Skeletal muscle cell (primary cell): Measurements from ENCODE around the gene CLPTM1.

Experiments used
- DNase-seq: peaks from one replicate; pipeline ENCODE4 v3.0.0-alpha.2; 2010; ENCODE audit warnings: low read depth
- H3K4me3 ChIP-seq: 2 replicates; pipeline ENCODE4 v1.5.1; 2011; ENCODE audit warnings: low read depth, mild to moderate bottlenecking, control low read depth, low read length, moderate library complexity

CLPTM1 gene

DNA sequence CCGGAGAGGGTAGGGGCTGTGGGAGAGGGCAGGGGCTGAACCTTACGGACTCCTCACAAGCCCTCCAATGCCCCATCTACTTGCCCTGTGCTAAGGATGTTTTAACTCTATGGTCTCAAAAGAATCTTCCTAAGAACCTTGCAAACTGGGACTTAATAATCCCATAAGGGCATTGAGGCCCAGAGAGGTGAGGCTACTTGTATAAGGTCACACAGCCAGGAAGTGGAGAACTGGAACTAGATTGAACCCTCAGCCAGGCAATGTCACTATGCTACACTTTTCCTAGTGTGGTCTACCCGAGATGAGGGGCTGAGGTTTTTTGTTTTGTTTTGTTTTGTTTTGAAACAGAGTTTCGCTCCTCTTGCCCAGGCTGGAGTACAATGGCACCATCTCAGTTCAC is 23.6 kb upstream of the CLPTM1 start:
- H3K4me3 ChIP-seq, result no peak overlapping the region
- no peak for DNase-seq

DNA sequence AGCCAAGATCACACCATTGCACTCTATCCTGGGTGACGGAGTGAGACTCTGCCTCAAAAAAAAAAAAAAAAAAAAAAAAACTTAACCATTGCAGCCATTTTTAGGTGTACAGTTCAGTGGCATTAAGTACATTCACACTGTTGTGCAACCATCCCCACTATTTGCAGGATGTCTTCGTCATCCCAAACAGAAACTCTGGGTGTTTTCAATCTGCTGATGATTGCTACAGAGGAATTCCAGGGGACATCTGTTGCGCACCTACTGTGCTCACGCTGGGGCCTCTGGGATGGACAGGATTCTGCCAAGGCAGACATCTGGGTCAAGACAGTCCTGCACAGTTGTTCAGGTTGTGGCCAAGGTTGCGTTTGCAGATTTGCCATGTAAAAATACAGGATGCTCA is 15.5 kb upstream of the CLPTM1 start:
- no peak overlapping the region for H3K4me3 ChIP-seq
- DNase-seq, result no peak

- H3K4me3 ChIP-seq, result no peak within 1 kb of the TSS
- DNase-seq, result no peak
Observed at GRCh38 chr19:44942067-44942571, 13.1 kb upstream of the CLPTM1 start, which contains the start of gene APOC4. APOC4 (plus strand) TSS chr19:44942237; CDS start chr19:44942278, 41 bp downstream.

- no peak overlapping the region for H3K4me3 ChIP-seq
- no peak for DNase-seq
Observed at GRCh38 chr19:44943801-44944249, 11.4 kb upstream of the CLPTM1 start.

GRCh38 chr19:44947041-44947581 is 8.1 kb upstream of the CLPTM1 start:
- no peak for DNase-seq
- H3K4me3 ChIP-seq, result no peak overlapping the region

GRCh38 chr19:44948237-44948636 is 6.9 kb upstream of the CLPTM1 start:
- DNase-seq, result no peak
- H3K4me3 ChIP-seq, result no peak overlapping the region

DNA sequence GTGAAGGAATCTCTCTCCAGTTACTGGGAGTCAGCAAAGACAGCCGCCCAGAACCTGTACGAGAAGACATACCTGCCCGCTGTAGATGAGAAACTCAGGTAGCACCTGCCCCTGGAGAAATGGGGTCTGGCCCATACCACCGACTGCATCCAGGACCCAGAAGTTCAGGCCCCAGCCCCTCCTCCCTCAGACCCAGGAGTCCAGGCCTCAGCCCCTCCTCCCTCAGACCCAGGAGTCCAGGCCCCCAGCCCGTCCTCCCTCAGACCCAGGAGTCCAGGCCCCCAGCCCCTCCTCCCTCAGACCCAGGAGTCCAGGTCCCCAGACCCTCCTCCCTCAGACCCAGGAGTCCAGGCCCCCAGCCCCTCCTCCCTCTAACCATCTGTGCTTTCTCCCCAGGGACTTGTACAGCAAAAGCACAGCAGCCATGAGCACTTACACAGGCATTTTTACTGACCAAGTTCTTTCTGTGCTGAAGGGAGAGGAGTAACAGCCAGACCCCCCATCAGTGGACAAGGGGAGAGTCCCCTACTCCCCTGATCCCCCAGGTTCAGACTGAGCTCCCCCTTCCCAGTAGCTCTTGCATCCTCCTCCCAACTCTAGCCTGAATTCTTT is 6.3 kb upstream of the CLPTM1 start:
- DNase-seq, result no peak
- H3K4me3 ChIP-seq, result no peak overlapping the region

- no peak overlapping the region for H3K4me3 ChIP-seq
- DNase-seq, result no peak
Observed at GRCh38 chr19:44949550-44949949, 5.6 kb upstream of the CLPTM1 start.

- peak; percentile 43 for DNase-seq
- H3K4me3 ChIP-seq, result no peak overlapping the region
Observed at GRCh38 chr19:44951179-44952159, 3.7 kb upstream of the CLPTM1 start.

DNA sequence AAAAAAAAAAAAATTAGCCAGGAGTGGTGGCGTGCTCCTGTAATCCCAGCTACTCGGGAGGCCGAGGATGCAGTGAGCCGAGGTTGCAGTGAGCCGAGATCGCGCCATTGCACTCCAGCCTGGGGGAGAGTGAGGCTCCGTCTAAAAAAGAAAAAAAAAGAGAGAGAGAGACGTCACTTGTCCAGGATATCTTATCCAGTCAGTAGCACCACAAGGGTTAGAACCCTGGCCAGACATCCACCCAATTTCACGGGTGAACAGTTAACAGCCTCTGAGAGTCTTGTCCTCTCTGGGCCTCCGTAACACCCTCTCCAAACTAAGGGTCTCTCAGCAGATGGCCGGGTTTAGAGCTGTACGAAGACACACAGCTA is 917 bp upstream of the CLPTM1 start:
- no peak for DNase-seq
- peak overlapping the region; percentile 95 for H3K4me3 ChIP-seq

DNA sequence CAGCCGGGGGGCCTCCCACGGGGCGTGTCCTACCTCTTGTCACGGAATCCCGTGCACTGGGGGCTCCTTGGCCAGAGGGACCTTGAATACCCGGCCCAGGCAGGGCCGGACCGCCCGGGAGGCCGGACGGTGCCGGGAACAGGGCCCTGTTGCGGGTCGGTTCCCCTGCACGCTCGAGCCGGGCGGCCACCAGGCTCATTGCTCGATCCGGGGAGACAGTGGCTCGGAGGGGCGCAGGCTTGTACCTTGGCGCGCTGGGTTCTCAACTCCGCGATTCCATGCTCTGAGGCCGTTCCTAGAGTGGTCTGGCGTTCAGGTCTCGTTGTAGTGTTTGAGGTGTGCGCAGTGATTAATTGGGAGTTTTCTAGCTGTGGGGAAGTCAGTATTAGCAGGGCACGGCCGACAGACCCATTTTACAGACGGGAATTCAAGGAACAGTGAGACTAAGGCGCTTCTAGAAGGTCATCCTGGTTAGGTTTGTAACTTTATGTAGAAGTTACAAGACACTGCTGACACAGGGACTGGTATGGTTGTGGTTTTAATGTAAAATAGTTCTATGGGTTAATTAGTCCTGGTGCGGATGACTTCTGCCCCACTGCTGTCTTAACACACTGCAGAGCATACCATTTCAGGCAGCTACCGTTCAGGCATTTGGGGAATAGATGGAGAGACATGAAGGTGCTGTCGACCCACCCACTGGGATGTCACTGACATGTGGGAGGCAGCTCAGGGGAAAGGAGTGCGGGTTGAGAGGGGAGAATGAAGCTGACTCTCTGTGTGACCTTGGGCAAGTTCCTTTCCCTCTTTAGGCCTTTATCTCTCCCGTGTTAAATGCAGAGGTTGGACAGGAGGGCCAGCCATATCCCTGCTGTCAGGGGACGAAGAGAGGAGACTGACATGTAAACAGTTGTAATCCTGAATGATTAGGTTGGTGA is 592 bp downstream of the CLPTM1 start:
- DNase-seq, result no peak
- H3K4me3 ChIP-seq, result peak overlapping the region; percentile 95

DNA sequence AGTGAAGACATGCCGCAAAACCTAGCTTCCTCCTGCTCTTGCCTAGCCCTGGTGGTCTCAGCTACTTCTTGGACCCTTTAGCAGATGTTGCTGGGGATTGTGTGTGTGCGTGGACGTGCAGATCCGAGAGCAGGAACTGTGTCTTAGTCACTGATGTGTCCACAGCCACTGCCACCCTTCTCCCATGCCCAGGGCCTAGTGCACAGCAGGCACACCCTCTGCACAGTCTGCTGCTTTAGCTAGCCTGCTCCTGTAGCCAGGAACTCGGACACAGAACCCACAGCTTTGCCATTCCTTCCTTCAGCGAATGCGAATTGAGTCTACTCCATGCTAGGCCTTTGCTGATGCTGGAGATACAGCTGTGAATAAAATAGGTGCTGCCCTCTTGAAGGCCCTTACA is 2.3 kb downstream of the CLPTM1 start:
- H3K4me3 ChIP-seq, result no peak overlapping the region
- DNase-seq, result no peak

DNA sequence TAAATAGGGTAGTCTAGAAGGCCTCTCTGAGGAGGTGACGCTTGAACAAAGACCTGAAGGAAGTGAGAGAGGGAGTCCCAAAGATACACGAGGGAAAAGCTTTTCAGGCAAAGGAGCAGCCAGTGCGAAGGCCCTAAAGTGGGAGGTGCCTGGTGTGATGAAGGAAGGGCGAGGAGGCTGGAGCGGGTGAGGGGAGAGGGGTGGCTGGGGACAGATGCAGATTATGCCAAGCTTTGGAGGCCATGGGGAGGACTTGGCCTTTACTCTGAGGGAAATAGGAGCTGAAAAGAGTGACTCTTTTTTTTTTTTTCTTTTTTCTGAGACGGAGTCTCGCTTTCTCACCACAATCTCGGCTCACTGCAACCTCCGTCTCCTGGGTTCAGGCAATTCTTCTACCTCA is 2.9 kb downstream of the CLPTM1 start:
- no peak overlapping the region for H3K4me3 ChIP-seq

GRCh38 chr19:44959691-44960090 is 4.5 kb downstream of the CLPTM1 start:
- DNase-seq, result no peak
- no peak overlapping the region for H3K4me3 ChIP-seq

More for the DNA sequence above, 2.9 kb downstream of the CLPTM1 start:
- no peak for DNase-seq

- no peak overlapping the region for H3K4me3 ChIP-seq
- no peak for DNase-seq
Observed at GRCh38 chr19:44960906-44961728, 5.9 kb downstream of the CLPTM1 start.

GRCh38 chr19:44961821-44962220 is 6.6 kb downstream of the CLPTM1 start:
- H3K4me3 ChIP-seq, result no peak overlapping the region
- DNase-seq, result no peak

GRCh38 chr19:44968118-44968517 is 12.9 kb downstream of the CLPTM1 start:
- no peak overlapping the region for H3K4me3 ChIP-seq
- no peak for DNase-seq

DNA sequence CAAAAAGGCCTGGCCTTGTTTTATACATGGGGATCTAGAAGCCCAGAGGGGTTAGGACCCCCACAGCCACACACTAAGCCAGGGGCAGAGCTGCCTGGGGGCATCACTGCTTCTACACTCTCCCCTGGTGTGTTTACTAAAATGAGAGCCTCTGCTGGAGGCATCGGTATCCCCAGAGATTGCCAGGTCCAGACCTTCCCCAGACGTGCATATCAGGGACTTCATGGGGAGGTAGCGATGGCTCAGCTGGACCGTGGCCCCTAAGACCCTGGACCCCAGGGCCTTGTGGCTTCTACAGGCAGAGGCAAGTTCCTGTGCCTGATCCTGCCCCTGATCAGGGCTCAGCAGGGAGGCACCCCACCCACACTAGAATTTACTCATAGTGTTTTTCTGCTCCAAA is 13.5 kb downstream of the CLPTM1 start:
- H3K4me3 ChIP-seq, result no peak overlapping the region
- DNase-seq, result no peak
